ENCODE measurements around the gene CELF2.
A peak's percentile ranks its signal among the peaks of the same experiment; 100 is the strongest.
"Not testable (repeated sequence)": the region's sequence is repeated elsewhere in the genome, so short reads cannot be mapped to it uniquely, and the experiment has no call there.

Gene CELF2

GRCh38 chr10:11339013-11339412 lies 321.3 kb downstream of the CELF2 start:
- no peak overlapping the region for H3K4me3 ChIP-seq (ENCODE audit: control insufficient read depth, low read depth, low read length)
- TF ChIP-seq CTCF (conservative IDR thresholded peaks at IDR 0.05; ENCODE audit: control insufficient read depth, insufficient read depth, low read depth, low read length) = no peak
- no peak for DNase-seq (ENCODE audit: low read depth)

GRCh38 chr10:11339660-11340059 lies 322.0 kb downstream of the CELF2 start:
- no peak overlapping the region for H3K4me3 ChIP-seq (ENCODE audit: control insufficient read depth, low read depth, low read length)
- no peak for DNase-seq (ENCODE audit: low read depth)
- no peak for TF ChIP-seq CTCF (conservative IDR thresholded peaks at IDR 0.05; ENCODE audit: control insufficient read depth, insufficient read depth, low read depth, low read length)

- H3K4me3 ChIP-seq (ENCODE audit: control insufficient read depth, low read depth, low read length) = no peak overlapping the region
- no peak for DNase-seq (ENCODE audit: low read depth)
- no peak for TF ChIP-seq CTCF (conservative IDR thresholded peaks at IDR 0.05; ENCODE audit: control insufficient read depth, insufficient read depth, low read depth, low read length)
These were observed 323.8 kb downstream of the CELF2 start for GRCh38 chr10:11341283-11341960.

GRCh38 chr10:11344081-11344480 lies 326.4 kb downstream of the CELF2 start:
- no peak for DNase-seq (ENCODE audit: low read depth)
- H3K4me3 ChIP-seq (ENCODE audit: control insufficient read depth, low read depth, low read length) = no peak overlapping the region
- TF ChIP-seq CTCF (conservative IDR thresholded peaks at IDR 0.05; ENCODE audit: control insufficient read depth, insufficient read depth, low read depth, low read length) = no peak

GRCh38 chr10:11344550-11344949 lies 326.9 kb downstream of the CELF2 start:
- no peak for DNase-seq (ENCODE audit: low read depth)
- H3K4me3 ChIP-seq (ENCODE audit: control insufficient read depth, low read depth, low read length) = no peak overlapping the region
- TF ChIP-seq CTCF (conservative IDR thresholded peaks at IDR 0.05; ENCODE audit: control insufficient read depth, insufficient read depth, low read depth, low read length) = no peak

- TF ChIP-seq CTCF (conservative IDR thresholded peaks at IDR 0.05; ENCODE audit: control insufficient read depth, insufficient read depth, low read depth, low read length) = no peak
- DNase-seq (ENCODE audit: low read depth) = peak; percentile 30
- no peak overlapping the region for H3K4me3 ChIP-seq (ENCODE audit: control insufficient read depth, low read depth, low read length)
These were observed 327.8 kb downstream of the CELF2 start for GRCh38 chr10:11345224-11346054.

GRCh38 chr10:11347580-11347979 lies 329.9 kb downstream of the CELF2 start:
- not testable (repeated sequence) for H3K4me3 ChIP-seq (ENCODE audit: control insufficient read depth, low read depth, low read length); DNase-seq (ENCODE audit: low read depth)

Measured in fibroblast of mammary gland (primary cell).